Left colon (tissue), 2 donors: Measurements from ENCODE around the gene ERAS. TPM values are rescaled to one million over a fixed set of nuclear protein-coding genes. Genes with fewer than 3 reads are reported as not detected.

Experiments
- ATAC-seq: fragments of 200-7000 bp; cut with Tn5 transposase; one replicate; pipeline ENCODE4 v1.9.1; 2020; ENCODE audit warnings: mild to moderate bottlenecking, moderate library complexity
- DNase-seq, 2 donors: peaks; one replicate each; pipeline ENCODE4 v3.0.0-alpha.2; 2020
- intact Hi-C, 2 donors: fragments of 100-400 bp; cut with DNase I in 1 of 2; cut with micrococcal nuclease in 1 of 2; formaldehyde crosslinking; loops; one replicate each; pipeline versions ENCODE4 v1.11.2 to v1.14.0; 2022; cut with DNase I, micrococcal nuclease
- long read RNA-seq: library from polyadenylated mRNA; unstranded; transcript quantifications from one replicate; pipeline ENCODE4 v2.0.0, GENCODE V29; 2021
- total RNA-seq, 2 donors: library from RNA; stranded (reverse); fragmentation: NEBNext Ultra II Directional; extraction: Animal tissue kit (Norgen Biotek cat#: 25700); gene quantifications; one replicate each; pipeline ENCODE4 v1.2.1, GENCODE V29; 2021
- donor health status: DM: no; HTN: no; CAD: no.
- donor health status: DM: yes; HTN: yes; CAD: no.

ERAS gene
- not detected for total RNA-seq
- long read RNA-seq, result 0 reads

GRCh38 chrX:48826135-48826875 is at the start of gene ERAS:
ERAS (plus strand) TSS chrX:48826513; CDS start chrX:48829124, 2,611 bp downstream.
- no peak for ATAC-seq
- intact Hi-C loops, result no loop called here
- DNase-seq, result no peak

- intact Hi-C loops, result no loop called here
- no peak for ATAC-seq
- no peak for DNase-seq
Observed at GRCh38 chrX:48776818-48777439, 49.4 kb upstream of the ERAS start.

- no peak for ATAC-seq
- intact Hi-C loops, result no loop called here
- no peak for DNase-seq
Observed at GRCh38 chrX:48779399-48779798, 46.9 kb upstream of the ERAS start.

- ATAC-seq, result no peak
- DNase-seq, result no peak
- intact Hi-C loops, result no loop called here
Observed at GRCh38 chrX:48781705-48782104, 44.6 kb upstream of the ERAS start.

- DNase-seq (no peak), ATAC-seq (no peak)
- intact Hi-C loops, result no loop called here
Observed at GRCh38 chrX:48782216-48782615, 44.1 kb upstream of the ERAS start.

- DNase-seq (no peak), ATAC-seq (no peak)
- intact Hi-C loops, result no loop called here
Observed at GRCh38 chrX:48782795-48783194, 43.5 kb upstream of the ERAS start.

- no peak for ATAC-seq
- intact Hi-C loops, result no loop called here
- no peak for DNase-seq
Observed at GRCh38 chrX:48784726-48785125, 41.6 kb upstream of the ERAS start.

GRCh38 chrX:48785186-48785539 is 41.1 kb upstream of the ERAS start:
- ATAC-seq, result no peak
- intact Hi-C loops, result no loop called here
- no peak for DNase-seq

- intact Hi-C loops, result no loop called here
- ATAC-seq (no peak), DNase-seq (no peak)
Observed at GRCh38 chrX:48785540-48786214, 40.6 kb upstream of the ERAS start.

GRCh38 chrX:48786341-48786800 is 39.9 kb upstream of the ERAS start, which contains the start of gene GATA1:
GATA1 (plus strand) TSS chrX:48786590; CDS start chrX:48791110, 4,520 bp downstream.
- intact Hi-C loops, result no loop called here
- DNase-seq (no peak), ATAC-seq (no peak)

GRCh38 chrX:48786825-48787504 is 39.3 kb upstream of the ERAS start:
- intact Hi-C loops, result no loop called here
- ATAC-seq, result no peak
- DNase-seq, result no peak

GRCh38 chrX:48787505-48788443 is 38.5 kb upstream of the ERAS start:
- no peak for DNase-seq
- intact Hi-C loops, result no loop called here
- no peak for ATAC-seq

GRCh38 chrX:48789366-48790220 is 36.7 kb upstream of the ERAS start:
- intact Hi-C loops, result no loop called here
- ATAC-seq (no peak), DNase-seq (no peak)

GRCh38 chrX:48790477-48790876 is 35.8 kb upstream of the ERAS start:
- DNase-seq (no peak), ATAC-seq (no peak)
- intact Hi-C loops, result no loop called here

GRCh38 chrX:48791063-48791820 is 35.1 kb upstream of the ERAS start:
- DNase-seq (no peak), ATAC-seq (no peak)
- intact Hi-C loops, result no loop called here

- DNase-seq, result no peak
- intact Hi-C loops, result no loop called here
- no peak for ATAC-seq
Observed at GRCh38 chrX:48792219-48792618, 34.1 kb upstream of the ERAS start.

GRCh38 chrX:48793935-48794334 is 32.4 kb upstream of the ERAS start:
- intact Hi-C loops, result no loop called here

More at GRCh38 chrX:48793935-48794334, 32.4 kb upstream of the ERAS start:
- ATAC-seq (no peak), DNase-seq (no peak)
